Measurements from ENCODE around the gene PTH2R.

DNA sequence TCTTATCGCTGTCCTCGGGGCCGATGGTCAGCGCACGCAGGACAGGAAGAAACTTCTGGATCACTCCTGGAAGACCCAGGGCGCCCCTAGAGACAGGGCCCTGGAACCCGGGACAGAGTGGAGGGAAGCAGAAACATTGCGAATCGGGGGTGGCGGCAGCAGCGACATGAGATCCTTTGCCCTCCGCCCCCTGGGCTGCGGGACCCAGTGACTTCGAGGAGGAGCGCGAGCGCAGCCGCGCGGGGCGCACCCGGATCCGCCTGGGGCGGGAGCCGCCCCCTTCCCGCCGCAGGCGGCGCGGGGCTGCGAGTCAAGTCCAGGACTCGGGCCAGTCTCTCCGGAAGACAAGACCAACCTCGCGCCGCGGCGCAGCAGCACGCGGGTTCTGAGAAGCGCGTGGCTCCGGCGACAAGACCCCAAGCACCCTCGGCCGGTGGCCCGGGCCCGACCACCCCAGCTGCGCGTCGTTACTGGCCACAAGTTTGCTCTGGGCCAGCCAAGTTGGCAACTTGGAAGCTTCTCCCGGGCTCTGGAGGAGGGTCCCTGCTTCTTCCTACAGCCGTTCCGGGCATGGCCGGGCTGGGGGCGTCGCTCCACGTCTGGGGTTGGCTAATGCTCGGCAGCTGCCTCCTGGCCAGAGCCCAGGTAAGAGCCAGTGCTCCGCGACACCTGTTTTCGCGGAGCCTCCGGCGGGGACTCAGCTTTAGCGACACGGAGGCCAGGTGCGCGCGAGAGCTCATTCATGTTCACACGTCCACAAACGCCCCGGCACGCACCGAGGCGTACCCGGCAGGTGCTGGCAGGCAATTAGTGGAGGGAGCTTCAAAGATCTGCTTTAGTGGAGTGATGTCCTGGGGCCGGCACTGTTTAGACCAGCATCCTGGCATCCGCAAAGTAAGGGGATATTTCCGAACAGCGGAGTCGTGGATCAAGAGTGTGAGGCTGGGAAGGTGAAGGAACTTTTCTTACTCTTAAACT is at the start of gene PTH2R:
- no peak for TF ChIP-seq POLR2A (IDR thresholded peaks at IDR 0.05)
- TF ChIP-seq, protein P1, sequence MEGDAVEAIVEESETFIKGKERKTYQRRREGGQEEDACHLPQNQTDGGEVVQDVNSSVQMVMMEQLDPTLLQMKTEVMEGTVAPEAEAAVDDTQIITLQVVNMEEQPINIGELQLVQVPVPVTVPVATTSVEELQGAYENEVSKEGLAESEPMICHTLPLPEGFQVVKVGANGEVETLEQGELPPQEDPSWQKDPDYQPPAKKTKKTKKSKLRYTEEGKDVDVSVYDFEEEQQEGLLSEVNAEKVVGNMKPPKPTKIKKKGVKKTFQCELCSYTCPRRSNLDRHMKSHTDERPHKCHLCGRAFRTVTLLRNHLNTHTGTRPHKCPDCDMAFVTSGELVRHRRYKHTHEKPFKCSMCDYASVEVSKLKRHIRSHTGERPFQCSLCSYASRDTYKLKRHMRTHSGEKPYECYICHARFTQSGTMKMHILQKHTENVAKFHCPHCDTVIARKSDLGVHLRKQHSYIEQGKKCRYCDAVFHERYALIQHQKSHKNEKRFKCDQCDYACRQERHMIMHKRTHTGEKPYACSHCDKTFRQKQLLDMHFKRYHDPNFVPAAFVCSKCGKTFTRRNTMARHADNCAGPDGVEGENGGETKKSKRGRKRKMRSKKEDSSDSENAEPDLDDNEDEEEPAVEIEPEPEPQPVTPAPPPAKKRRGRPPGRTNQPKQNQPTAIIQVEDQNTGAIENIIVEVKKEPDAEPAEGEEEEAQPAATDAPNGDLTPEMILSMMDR (IDR thresholded peaks at IDR 0.05) = no peak

Measured in tibial nerve (tissue), 3 donors.